KMS-11 (cell line): Measurements from ENCODE around the gene AGAP1.

ENCODE experiments used
- H2AFZ ChIP-seq: fragments of 200-600 bp; sonication (generic); 2 replicates; pipeline ENCODE4 v1.6.1; 2016; ENCODE audit warnings: antibody characterized with exemption, mixed run types, low read depth
- H3K27ac ChIP-seq: fragments of 200-600 bp; sonication (generic); 2 replicates; pipeline ENCODE4 v1.6.1; 2016; ENCODE audit warnings: mild to moderate bottlenecking, mixed run types
- H3K27me3 ChIP-seq: fragments of 200-600 bp; sonication (generic); 2 replicates; pipeline ENCODE4 v1.6.1; 2017; ENCODE audit warnings: mild to moderate bottlenecking, low read depth, mixed run types, moderate library complexity; ENCODE audit not compliant: insufficient read depth
- H3K36me3 ChIP-seq: fragments of 200-600 bp; sonication (generic); 2 replicates; pipeline ENCODE4 v1.6.1; 2017; ENCODE audit warnings: mild to moderate bottlenecking, mixed run types; ENCODE audit not compliant: insufficient read depth
- H3K4me1 ChIP-seq: fragments of 200-600 bp; sonication (generic); 2 replicates; pipeline ENCODE4 v1.6.1; 2016; ENCODE audit warnings: mild to moderate bottlenecking, low read depth, mixed run types; ENCODE audit not compliant: poor library complexity, severe bottlenecking
- H3K4me2 ChIP-seq: fragments of 200-600 bp; sonication (generic); 2 replicates; pipeline ENCODE4 v1.7.0; 2016; ENCODE audit warnings: mild to moderate bottlenecking, mixed run types
- H3K4me3 ChIP-seq: fragments of 200-600 bp; sonication (generic); IDR thresholded peaks from 2 replicates; pipeline ENCODE4 v1.6.1; 2017; ENCODE audit warnings: low read depth, low read length, mixed read lengths; ENCODE audit not compliant: insufficient read depth
- H3K79me2 ChIP-seq: fragments of 200-600 bp; sonication (generic); 2 replicates; pipeline ENCODE4 v1.6.1; 2016; ENCODE audit warnings: low read depth, mixed run types; ENCODE audit not compliant: insufficient read depth
- H3K9ac ChIP-seq: fragments of 200-600 bp; sonication (generic); 2 replicates; pipeline ENCODE4 v1.6.1; 2016; ENCODE audit warnings: mild to moderate bottlenecking, mixed run types
- H4K20me1 ChIP-seq: fragments of 200-600 bp; sonication (generic); 2 replicates; pipeline ENCODE4 v1.6.1; 2016; ENCODE audit warnings: mild to moderate bottlenecking, mixed run types; ENCODE audit not compliant: insufficient read depth
- CTCF ChIP-seq: fragments of 200-600 bp; sonication (generic); conservative IDR thresholded peaks from 2 replicates; pipeline ENCODE4 v1.6.1; 2017; ENCODE audit warnings: low read depth, mild to moderate bottlenecking, antibody characterized with exemption, low read length, moderate library complexity, mixed read lengths

AGAP1 gene

DNA sequence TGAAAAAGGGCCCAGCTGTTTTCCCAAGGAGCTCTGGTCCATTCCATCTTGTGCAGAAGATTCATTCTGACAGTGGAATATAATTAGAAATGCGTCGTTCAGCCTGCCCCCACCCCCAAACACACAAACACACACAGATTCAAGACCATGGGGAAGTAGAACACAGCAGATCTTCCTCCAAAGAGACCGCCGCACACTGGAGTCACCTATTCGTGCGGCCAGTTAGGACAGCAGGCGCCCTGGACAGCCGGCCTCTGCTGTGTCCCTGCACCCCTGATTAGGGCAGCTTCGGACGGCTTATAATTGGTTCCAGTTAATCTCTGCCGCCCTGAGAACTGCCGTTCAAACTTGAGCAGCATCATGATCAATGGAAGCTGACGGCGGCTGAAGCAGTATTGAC lies 558.4 kb downstream of the AGAP1 start:
- H3K27ac ChIP-seq: no peak overlapping the region
- TF ChIP-seq CTCF: no peak
- H2AFZ ChIP-seq: no peak overlapping the region
- H3K79me2 ChIP-seq: no peaks in the 10 kb centered on the region
- H3K27me3 ChIP-seq: no peaks in the 10 kb centered on the region
- H4K20me1 ChIP-seq: no peaks in the 10 kb centered on the region
- peaks cover 22% of the 10 kb centered on the region for H3K4me1 ChIP-seq
- H3K36me3 ChIP-seq: no peaks in the 10 kb centered on the region
- H3K9ac ChIP-seq: no peak overlapping the region
- no peak overlapping the region for H3K4me2 ChIP-seq
- no peak overlapping the region for H3K4me3 ChIP-seq

DNA sequence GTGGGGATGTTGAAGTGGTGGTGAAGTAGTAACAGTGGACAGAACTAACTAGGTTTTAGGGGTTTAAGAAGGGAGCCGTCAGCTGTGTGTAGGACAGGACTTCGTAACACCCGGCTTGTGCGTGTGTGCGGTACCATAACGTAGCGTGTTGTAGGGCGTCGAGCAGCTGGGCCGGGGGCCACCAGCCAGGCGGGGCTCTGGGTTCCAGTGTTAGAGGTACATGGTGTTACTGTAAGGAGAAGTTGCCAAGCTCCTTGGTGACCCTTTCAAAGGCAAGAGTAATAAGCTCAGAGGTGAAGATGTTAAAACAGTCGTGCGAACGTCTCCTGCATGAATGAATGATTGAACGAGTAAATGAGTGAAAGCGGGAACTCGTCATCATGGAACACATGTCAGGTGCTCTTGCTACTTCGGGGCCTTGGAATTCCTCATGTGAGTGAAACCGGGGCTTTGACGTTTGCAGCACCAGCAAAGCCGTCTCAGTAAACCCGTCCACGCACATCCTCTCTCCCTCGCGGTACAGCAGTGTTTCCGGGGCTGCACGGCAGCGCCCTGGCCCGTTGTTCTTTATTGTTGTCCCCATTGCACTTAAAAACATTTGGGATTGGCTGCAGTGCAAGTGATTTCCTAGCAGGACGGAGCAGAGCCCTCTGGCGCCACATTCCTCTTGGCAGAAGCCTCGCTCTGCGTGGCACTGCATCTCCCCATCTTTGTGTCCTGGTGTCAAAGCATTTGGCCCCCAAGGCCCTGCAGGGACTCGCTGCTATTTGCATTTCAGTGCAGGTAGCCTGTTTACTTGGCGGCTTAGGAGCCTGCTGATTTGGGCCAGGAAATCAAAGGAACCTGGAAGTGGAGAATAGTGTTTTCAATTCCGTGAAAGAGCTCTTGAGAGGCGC lies 559.3 kb downstream of the AGAP1 start:
- H3K4me3 ChIP-seq: no peak overlapping the region
- H3K4me2 ChIP-seq: no peak overlapping the region

DNA sequence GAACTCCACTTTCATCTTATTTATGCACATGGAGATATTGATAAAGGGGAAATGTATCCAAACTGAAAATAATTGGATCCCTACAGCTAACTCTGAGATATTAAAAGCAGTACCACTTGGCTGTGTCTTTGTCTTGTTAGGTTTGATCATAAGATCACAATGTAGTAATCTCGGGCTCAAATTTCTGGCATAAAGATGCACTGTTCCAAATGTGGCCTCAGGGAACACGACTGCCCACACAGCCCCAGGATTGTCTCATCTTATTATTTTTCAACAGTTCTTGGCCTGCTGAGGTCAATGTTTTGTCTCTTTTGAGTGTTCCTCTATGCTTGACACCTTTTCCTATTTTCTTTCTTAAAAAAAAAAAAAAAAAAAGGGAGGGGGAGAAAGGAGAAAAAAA lies 560.3 kb downstream of the AGAP1 start:
- H3K4me3 ChIP-seq: no peak overlapping the region
- H3K9ac ChIP-seq: no peak overlapping the region
- peaks cover 15% of the 10 kb centered on the region for H3K4me1 ChIP-seq
- H3K27ac ChIP-seq: no peak overlapping the region
- H3K4me2 ChIP-seq: no peak overlapping the region
- H4K20me1 ChIP-seq: no peaks in the 10 kb centered on the region
- no peaks in the 10 kb centered on the region for H3K27me3 ChIP-seq
- no peak overlapping the region for H2AFZ ChIP-seq
- no peak for TF ChIP-seq CTCF
- no peaks in the 10 kb centered on the region for H3K79me2 ChIP-seq
- no peaks in the 10 kb centered on the region for H3K36me3 ChIP-seq

More for the DNA sequence above, 559.3 kb downstream of the AGAP1 start:
- Histone ChIP-seq H3K27me3 (no peaks in the 10 kb centered on the region), H3K9ac (no peak overlapping the region), H2AFZ (no peak overlapping the region), H3K4me1 (peaks cover 22% of the 10 kb centered on the region), H4K20me1 (no peaks in the 10 kb centered on the region), H3K27ac (no peak overlapping the region), H3K36me3 (no peaks in the 10 kb centered on the region), H3K79me2 (no peaks in the 10 kb centered on the region)
- no peak for TF ChIP-seq CTCF

- Histone ChIP-seq H3K4me1 (peaks cover 8% of the 10 kb centered on the region), H3K36me3 (no peaks in the 10 kb centered on the region), H3K27me3 (no peaks in the 10 kb centered on the region), H4K20me1 (no peaks in the 10 kb centered on the region), H3K79me2 (no peaks in the 10 kb centered on the region), H2AFZ (no peak overlapping the region), H3K4me2 (no peak overlapping the region), H3K4me3 (no peak overlapping the region), H3K9ac (no peak overlapping the region), H3K27ac (no peak overlapping the region)
- no peak for TF ChIP-seq CTCF
Observed at GRCh38 chr2:236054621-236055305, 560.9 kb downstream of the AGAP1 start.
